ENCODE data around the gene TVP23C.
"Not testable (repeated sequence)": the region's sequence is repeated elsewhere in the genome, so short reads cannot be mapped to it uniquely, and the experiment has no call there.

The TVP23C gene

DNA sequence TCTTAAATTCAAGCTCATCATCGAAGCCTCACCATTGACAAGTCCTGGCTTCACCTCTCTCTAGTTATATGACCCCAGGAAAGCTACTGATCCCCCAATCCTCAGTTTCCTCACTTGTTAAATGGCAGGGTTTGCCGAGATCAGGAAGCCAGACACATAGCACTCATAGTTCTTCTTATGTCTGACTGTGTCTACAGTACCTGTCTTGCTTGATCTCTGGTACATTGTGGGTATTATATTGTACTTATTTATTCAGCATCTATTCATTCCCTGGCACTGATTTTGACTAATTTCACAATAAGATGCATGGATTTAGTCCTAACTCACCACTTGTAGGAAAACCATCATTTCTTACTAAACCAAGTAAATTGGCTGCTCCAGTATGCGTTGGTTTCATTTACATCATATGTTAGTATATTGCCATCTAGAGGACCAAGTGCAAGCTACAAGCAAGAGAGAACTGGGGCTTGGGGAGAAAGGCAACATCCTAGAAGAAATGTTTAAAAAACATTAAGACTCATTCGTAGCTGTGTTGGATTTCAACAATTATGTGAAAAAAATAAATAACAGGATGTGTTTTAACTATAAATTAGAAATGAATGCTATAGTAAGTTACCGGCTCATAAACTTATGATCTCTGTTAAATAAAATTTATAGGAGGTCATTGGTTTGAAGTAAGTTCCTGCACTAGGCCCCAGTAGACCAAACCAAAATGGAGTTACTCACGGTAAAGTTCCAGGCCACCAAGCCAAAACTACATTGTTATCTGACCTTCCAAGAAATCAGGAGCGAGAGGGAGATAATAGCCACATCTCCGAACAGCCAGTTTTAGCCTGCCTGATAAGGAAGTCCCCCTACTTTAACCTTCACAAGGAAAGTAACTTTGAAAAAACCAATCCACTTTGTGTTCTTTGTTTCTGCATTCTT lies 36.7 kb downstream of the TVP23C start:
- DNase-seq (ENCODE audit: low read depth in 2 of 2) = not testable (repeated sequence)

GRCh38 chr17:15524990-15525985 lies 38.0 kb downstream of the TVP23C start:
- not testable (repeated sequence) for DNase-seq (ENCODE audit: low read depth in 2 of 2)

DNA sequence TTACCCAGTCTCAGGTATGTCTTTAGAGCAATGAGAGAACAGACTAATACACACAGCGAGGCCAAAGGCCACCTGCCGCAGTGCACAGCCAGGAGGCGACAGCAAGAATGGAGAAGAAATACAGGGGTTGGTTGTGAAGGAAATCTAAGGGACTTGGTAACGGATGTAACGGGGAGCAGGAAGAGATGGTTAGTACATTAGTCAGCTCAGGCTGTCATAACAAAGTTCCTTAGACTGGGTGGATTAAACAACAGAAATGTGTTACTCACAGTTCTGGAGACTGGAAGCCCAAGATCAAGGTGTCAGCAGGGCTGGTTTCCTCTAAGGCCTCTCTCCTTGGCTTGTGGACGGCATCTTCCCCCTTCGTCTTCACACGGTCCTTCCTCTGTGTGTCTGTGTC lies 47.1 kb downstream of the TVP23C start:
- no peak for DNase-seq (ENCODE audit: low read depth in 2 of 2)

DNA sequence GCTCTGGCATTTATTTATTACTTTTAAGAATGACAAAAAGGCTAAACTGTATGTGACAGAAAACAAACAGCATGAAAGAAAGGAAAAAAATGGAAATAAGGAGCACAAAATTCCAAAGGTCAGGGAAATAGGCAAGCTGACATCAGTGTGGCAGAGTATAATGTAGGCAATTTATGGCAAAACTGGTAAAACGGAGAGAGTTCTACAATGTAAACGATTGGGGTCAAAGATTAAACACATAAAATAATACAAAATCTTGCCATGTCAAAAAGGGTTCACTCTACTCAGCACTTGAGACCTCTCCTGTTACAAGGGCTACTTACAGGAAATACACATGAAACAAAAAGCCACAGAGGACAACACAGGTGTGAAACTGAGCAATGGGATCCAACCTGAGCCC lies 48.8 kb downstream of the TVP23C start:
- DNase-seq (ENCODE audit: low read depth in 2 of 2) = no peak

- DNase-seq (ENCODE audit: low read depth in 2 of 2) = no peak
These were observed 49.3 kb downstream of the TVP23C start for GRCh38 chr17:15513856-15514459.

GRCh38 chr17:15513058-15513791 lies 50.1 kb downstream of the TVP23C start:
- DNase-seq (ENCODE audit: low read depth in 2 of 2) = no peak

DNA sequence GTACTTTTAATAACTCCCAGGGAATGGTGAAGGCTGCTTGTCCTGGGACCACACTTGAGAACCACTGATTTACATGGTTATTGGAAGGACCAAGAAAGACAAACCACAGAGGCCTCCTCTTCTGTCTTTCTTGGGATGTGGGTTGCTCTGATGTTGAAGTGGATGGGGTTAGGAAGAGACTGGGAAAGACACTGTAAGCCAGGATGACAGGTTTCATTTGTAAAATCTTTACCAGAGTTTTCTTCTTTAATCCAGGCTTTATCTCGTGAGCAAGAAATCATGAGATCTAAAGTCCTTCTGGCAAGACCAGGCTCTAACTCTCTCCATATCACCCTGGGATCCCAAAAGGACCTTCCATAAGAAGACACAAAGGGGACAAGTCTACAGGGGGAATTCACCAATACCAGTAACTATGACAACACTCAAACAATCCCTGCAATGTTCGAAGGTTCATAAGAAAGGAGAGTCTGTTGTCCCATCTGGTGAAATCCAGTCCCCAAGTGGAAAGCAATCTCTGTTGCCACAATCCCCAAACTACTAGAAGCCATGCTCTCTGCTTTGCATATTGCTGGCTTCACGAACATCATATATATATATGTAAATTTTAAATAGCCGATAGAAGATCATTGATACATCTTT lies 51.1 kb downstream of the TVP23C start:
- no peak for DNase-seq (ENCODE audit: low read depth in 2 of 2)

- no peak for DNase-seq (ENCODE audit: low read depth in 2 of 2)
These were observed 52.1 kb downstream of the TVP23C start for GRCh38 chr17:15511142-15511541.

GRCh38 chr17:15510361-15510760 lies 52.9 kb downstream of the TVP23C start:
- no peak for DNase-seq (ENCODE audit: low read depth in 2 of 2)

- DNase-seq (ENCODE audit: low read depth in 2 of 2) = no peak
These were observed 54.2 kb downstream of the TVP23C start for GRCh38 chr17:15509095-15509494.

GRCh38 chr17:15508466-15508865 lies 54.8 kb downstream of the TVP23C start:
- no peak for DNase-seq (ENCODE audit: low read depth in 2 of 2)

DNA sequence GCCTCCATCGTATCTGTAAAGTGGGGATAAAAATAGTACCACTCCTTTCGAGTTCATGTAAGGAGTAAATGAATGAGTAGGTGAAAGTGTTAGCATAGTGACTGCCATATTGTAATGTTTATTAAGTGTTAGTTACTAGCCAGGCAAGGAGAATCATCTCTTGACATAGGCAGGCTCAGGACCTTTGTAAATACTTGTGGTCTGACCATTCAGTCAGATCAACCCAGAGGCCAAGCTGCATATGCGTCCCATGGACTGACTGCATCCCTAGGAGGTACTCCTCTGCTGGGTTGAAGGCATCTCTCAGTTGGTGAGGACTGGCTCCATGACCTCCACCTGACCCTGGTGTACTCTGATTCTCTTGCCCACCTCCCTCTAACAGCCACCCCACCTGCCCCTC lies 55.4 kb downstream of the TVP23C start:
- DNase-seq (ENCODE audit: low read depth in 2 of 2) = no peak

DNA sequence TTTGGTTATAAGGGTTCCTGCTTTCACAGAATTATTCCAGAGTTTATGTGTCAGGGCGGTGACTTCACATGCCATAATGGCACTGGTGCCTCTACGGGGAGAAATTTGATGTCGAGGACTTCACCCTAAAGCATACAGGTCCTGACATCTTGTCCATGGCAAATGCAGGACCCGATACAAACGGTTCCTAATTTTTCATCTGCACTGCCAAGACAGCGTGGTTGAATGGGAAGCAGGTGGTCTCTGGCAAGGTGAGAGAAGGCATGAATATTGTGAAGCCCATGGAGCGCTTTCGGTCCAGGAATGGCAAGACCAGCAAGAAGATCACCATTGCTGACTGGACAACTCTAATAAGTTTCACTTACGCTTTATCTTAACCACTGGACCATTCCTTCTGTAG lies 56.3 kb downstream of the TVP23C start:
- no peak for DNase-seq (ENCODE audit: low read depth in 2 of 2)

GRCh38 chr17:15505708-15506107 lies 57.6 kb downstream of the TVP23C start:
- DNase-seq (ENCODE audit: low read depth in 2 of 2) = not testable (repeated sequence)

DNA sequence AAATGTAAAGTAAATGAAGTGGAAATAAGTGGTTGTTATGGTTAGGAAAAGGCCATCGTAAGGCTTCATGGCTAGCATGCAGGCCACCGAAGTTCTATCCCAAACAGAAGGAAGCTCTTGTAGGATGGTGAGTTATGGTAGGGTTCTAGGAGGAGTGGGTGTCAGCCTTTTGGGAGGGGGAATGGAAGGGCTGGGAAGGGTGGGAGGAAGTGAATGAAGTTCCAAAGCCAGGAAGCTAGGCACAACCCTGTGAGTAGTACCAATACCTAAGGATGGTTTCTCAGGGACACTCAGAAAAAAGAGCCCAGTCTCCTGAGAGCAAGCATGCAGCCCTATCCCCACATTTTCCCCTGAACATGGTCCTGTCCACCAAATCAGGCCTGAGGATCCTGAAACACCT lies 59.6 kb downstream of the TVP23C start:
- DNase-seq (ENCODE audit: low read depth in 2 of 2) = no peak

DNA sequence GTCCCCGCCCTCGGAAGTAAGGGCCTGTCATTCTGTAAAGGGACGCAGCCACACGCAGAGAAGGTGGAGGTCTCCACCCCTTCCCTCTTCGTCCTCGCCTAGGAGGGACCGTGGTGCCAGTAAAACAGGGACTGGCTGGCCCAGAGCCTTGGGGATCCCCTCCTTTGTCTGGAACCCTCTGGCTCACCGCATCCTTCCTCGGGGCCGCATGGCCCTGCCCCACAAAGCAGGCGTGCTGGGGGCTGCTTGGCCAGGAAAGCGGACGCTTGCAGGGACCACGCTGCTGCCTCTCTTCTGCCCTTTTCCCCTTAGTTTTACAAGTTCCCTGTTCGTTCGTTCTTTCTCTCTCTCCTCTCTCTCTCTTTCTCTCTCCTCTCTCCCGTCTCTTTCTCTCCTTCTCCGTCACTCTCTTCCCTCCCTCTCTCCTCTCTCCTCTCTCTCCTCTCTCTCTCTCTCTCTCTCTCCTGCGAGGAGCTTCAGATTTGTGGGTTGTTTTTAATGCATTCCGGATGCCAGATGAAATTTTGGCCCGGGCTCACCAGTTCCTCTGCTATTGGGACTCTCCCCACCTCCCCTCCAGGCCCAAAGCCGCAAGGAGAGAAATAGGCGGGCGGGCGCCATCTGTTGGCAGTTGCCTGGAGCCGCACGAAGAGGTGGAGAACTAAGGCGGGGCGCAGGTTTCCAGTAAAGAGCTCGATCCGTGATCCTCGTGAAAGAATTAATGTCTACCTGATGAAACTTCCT lies 60.7 kb downstream of the TVP23C start:
- DNase-seq (ENCODE audit: low read depth in 2 of 2) = peak; percentile 6 to 57

GRCh38 chr17:15501793-15502192 lies 61.5 kb downstream of the TVP23C start:
- DNase-seq (ENCODE audit: low read depth in 2 of 2) = no peak

DNA sequence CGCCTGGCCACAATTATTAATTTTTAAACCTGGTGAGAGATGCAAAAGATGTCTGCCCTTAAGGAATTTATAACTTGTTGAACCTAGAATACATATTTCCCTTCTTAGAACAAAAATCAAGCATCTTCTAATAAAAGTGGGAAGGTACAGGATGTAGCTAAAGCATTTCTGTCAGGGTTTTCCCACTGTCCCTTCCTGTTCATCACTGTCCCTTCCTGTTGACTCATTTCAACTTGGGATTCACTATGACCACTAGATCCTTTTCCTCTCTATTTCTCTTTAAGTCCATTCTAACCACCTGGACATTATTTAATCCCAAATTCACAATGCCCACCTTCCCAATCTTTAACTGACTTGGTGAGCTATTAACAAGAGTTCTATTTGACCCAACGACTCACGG lies 62.0 kb downstream of the TVP23C start:
- DNase-seq (ENCODE audit: low read depth in 2 of 2) = no peak

GRCh38 chr17:15498107-15498506 lies 65.2 kb downstream of the TVP23C start:
- no peak for DNase-seq (ENCODE audit: low read depth in 2 of 2)
